IMR-90 (cell line): ENCODE results near the gene SLC13A1. TPM values are rescaled to one million over a fixed set of nuclear protein-coding genes. Genes with fewer than 3 reads are reported as not detected.

Experiments used
- ATAC-seq: fragments of 200-7000 bp; cut with Tn5 transposase; 2 replicates; pipeline ENCODE4 v1.9.1; 2020; ENCODE audit warnings: low read depth, mild to moderate bottlenecking, moderate library complexity
- BruUV-seq: library from RNA; stranded (reverse); fragments of 400-500 nt; replicated peaks from 2 replicates; lab custom pipeline; 2021; lab: Mats Ljungman, UMichigan
- CTCF ChIA-PET: fragments of 300-600 bp; formaldehyde crosslinking; extraction: SDS; loops from one replicate; lab custom pipeline; 2021; ENCODE audit warnings: antibody characterized with exemption; lab: Yijun Ruan, JAX
- POLR2A ChIA-PET: fragments of 300-600 bp; sonication (Branson Sonifier 250); formaldehyde crosslinking; loops from one replicate; lab custom pipeline; 2022; ENCODE audit warnings: antibody characterized with exemption; ENCODE audit not compliant: unreplicated experiment; lab: Charles Lee
- DNase-seq: peaks from one replicate; pipeline ENCODE4 v3.0.0; 2013
- H2AFZ ChIP-seq: replicated peaks from 2 replicates; pipeline ENCODE3; 2013; ENCODE audit warnings: low read length, mild to moderate bottlenecking; ENCODE audit not compliant: poor library complexity
- H2AK5ac ChIP-seq: 2 replicates; pipeline ENCODE4 v1.6.1; 2013; ENCODE audit warnings: low read depth, low read length, inconsistent platforms
- H2AK9ac ChIP-seq: replicated peaks from 2 replicates; pipeline ENCODE3; 2013; ENCODE audit warnings: mild to moderate bottlenecking, low read depth, low read length, moderate library complexity; ENCODE audit not compliant: poor library complexity
- H2BK120ac ChIP-seq: 2 replicates; pipeline ENCODE4 v1.6.1; 2013; ENCODE audit warnings: low read depth, low read length, inconsistent platforms
- H2BK15ac ChIP-seq: 3 replicates; pipeline ENCODE4 v1.6.1; 2013; ENCODE audit warnings: low read depth, low read length, inconsistent platforms
- H2BK20ac ChIP-seq: 2 replicates; pipeline ENCODE4 v1.6.1; 2013; ENCODE audit warnings: low read depth, mild to moderate bottlenecking, inconsistent platforms, low read length, moderate library complexity
- H2BK5ac ChIP-seq: 2 replicates; pipeline ENCODE4 v1.6.1; 2013; ENCODE audit warnings: mild to moderate bottlenecking, low read depth, low read length, inconsistent platforms; ENCODE audit not compliant: poor library complexity, severe bottlenecking
- H3K14ac ChIP-seq: replicated peaks from 2 replicates; pipeline ENCODE4 v1.6.1; 2013; ENCODE audit warnings: low read depth, low read length, inconsistent platforms
- H3K18ac ChIP-seq: 2 replicates; pipeline ENCODE4 v1.6.1; 2013; ENCODE audit warnings: low read depth, low read length, control low read depth
- H3K23ac ChIP-seq: 2 replicates; pipeline ENCODE4 v1.6.1; 2013; ENCODE audit warnings: low read depth, low read length, inconsistent platforms
- H3K27ac ChIP-seq: 2 replicates; pipeline ENCODE4 v1.5.1; 2013; ENCODE audit warnings: mild to moderate bottlenecking, control low read depth, low read length; ENCODE audit not compliant: insufficient read depth
- H3K27me3 ChIP-seq: 2 replicates; pipeline ENCODE4 v1.6.1; 2013; ENCODE audit warnings: low read length; ENCODE audit not compliant: control insufficient read depth, insufficient read depth
- H3K36me3 ChIP-seq: 2 replicates; pipeline ENCODE4 v1.6.1; 2013; ENCODE audit warnings: low read length, mixed read lengths; ENCODE audit not compliant: control insufficient read depth, insufficient read depth
- H3K4ac ChIP-seq: 2 replicates; pipeline ENCODE4 v1.6.1; 2013; ENCODE audit warnings: low read depth, low read length, inconsistent platforms
- H3K4me1 ChIP-seq: 2 replicates; pipeline ENCODE4 v1.6.1; 2013; ENCODE audit warnings: low read length, mixed read lengths; ENCODE audit not compliant: control insufficient read depth, insufficient read depth
- H3K4me2 ChIP-seq: 2 replicates; pipeline ENCODE4 v1.6.1; 2013; ENCODE audit warnings: low read depth, mild to moderate bottlenecking, control low read depth, low read length, moderate library complexity
- H3K4me3 ChIP-seq: 2 replicates; pipeline ENCODE4 v1.5.1; 2013; ENCODE audit warnings: low read depth, mild to moderate bottlenecking, control low read depth, low read length, moderate library complexity; ENCODE audit not compliant: insufficient read depth
- H3K56ac ChIP-seq: 2 replicates; pipeline ENCODE4 v1.6.1; 2013; ENCODE audit warnings: low read length, inconsistent platforms; ENCODE audit not compliant: insufficient read depth; ENCODE audit errors: extremely low read depth
- H3K79me1 ChIP-seq, 2 experiments: 2 replicates each; pipeline ENCODE4 v1.6.1; 2013; ENCODE audit warnings: low read length in 2 of 2, inconsistent platforms in 1 of 2, low read depth in 1 of 2
- H3K9ac ChIP-seq: 2 replicates; pipeline ENCODE4 v1.6.1; 2013; ENCODE audit warnings: low read depth, low read length, control low read depth
- H3K9me1 ChIP-seq: 2 replicates; pipeline ENCODE4 v1.6.1; 2013; ENCODE audit warnings: low read length, inconsistent platforms; ENCODE audit not compliant: insufficient read depth
- H3K9me3 ChIP-seq: 2 replicates; pipeline ENCODE4 v1.6.1; 2013; ENCODE audit warnings: low read length; ENCODE audit not compliant: control insufficient read depth, insufficient read depth
- H4K20me1 ChIP-seq: 2 replicates; pipeline ENCODE4 v1.6.1; 2013; ENCODE audit warnings: low read length, inconsistent platforms; ENCODE audit not compliant: insufficient read depth
- H4K5ac ChIP-seq: 2 replicates; pipeline ENCODE4 v1.6.1; 2013; ENCODE audit warnings: mild to moderate bottlenecking, low read depth, low read length, control low read depth
- H4K8ac ChIP-seq, 2 experiments: 2 replicates each; pipeline ENCODE4 v1.6.1; 2013; ENCODE audit warnings: low read depth in 2 of 2, low read length in 2 of 2, control low read depth in 1 of 2, inconsistent platforms in 1 of 2
- H4K91ac ChIP-seq: 2 replicates; pipeline ENCODE4 v1.6.1; 2013; ENCODE audit warnings: low read depth, low read length, inconsistent platforms; ENCODE audit not compliant: insufficient read depth
- BHLHE40 ChIP-seq: fragments of 150-350 bp; IDR thresholded peaks from 2 replicates; pipeline ENCODE4 v1.6.1; 2016; ENCODE audit warnings: mild to moderate bottlenecking, low read depth, low read length
- CHD1 ChIP-seq: IDR thresholded peaks from 2 replicates; pipeline ENCODE4 v1.6.1; 2012; ENCODE audit warnings: low read depth, low read length, improper control_type of control experiment
- MAZ ChIP-seq: IDR thresholded peaks from 2 replicates; pipeline ENCODE4 v1.6.1; 2012; ENCODE audit warnings: low read depth, mild to moderate bottlenecking, low read length, improper control_type of control experiment, moderate library complexity, borderline replicate concordance
- POLR2A ChIP-seq: IDR thresholded peaks from 2 replicates; pipeline ENCODE4 v1.6.1; 2012; ENCODE audit warnings: mild to moderate bottlenecking, low read depth, low read length
- RAD21 ChIP-seq: IDR thresholded peaks from 2 replicates; pipeline ENCODE4 v1.6.1; 2012; ENCODE audit warnings: low read length, improper control_type of control experiment
- RFX5 ChIP-seq: IDR thresholded peaks from 2 replicates; pipeline ENCODE4 v1.8.0; 2012; ENCODE audit warnings: low read depth, mild to moderate bottlenecking, low read length, moderate library complexity
- SMC3 ChIP-seq: fragments of 150-350 bp; IDR thresholded peaks from 2 replicates; pipeline ENCODE4 v1.6.1; 2016; ENCODE audit warnings: low read depth, mild to moderate bottlenecking, antibody characterized with exemption, low read length, moderate library complexity
- whole genome bisulfite sequencing, 2 experiments: methylation state at CpG; one replicate each; pipeline versions ENCODE4 v1.1.5 to v1.1.7; 2013; ENCODE audit warnings: missing lambda C conversion rate in 2 of 2; ENCODE audit not compliant: insufficient read length in 1 of 2; ENCODE audit errors: extremely low coverage in 2 of 2; 5-methylcytosine and 5-hydroxymethylcytosine counted together
- dilution Hi-C: fragments of 300-500 bp; cut with HindIII; formaldehyde crosslinking; loops from one replicate; pipeline ENCODE4 v1.14.3; 2018; ENCODE audit warnings: low sequenced_read_pairs; ENCODE audit not compliant: unreplicated experiment
- in situ Hi-C: fragments of 300-500 bp; cut with MboI; formaldehyde crosslinking; loops from 3 replicates; pipeline ENCODE4 v1.14.3; 2019; ENCODE audit warnings: low sequenced_read_pairs, inconsistent platforms, mixed read lengths
- intact Hi-C: fragments of 100-400 bp; cut with micrococcal nuclease; formaldehyde crosslinking; loops from 2 replicates; pipeline ENCODE4 v1.10.0; 2022
- polyA plus RNA-seq, 3 experiments: library from polyadenylated mRNA; depleted of rRNA; stranded (reverse); fragments of >200 nt; gene quantifications; 2 replicates each; pipeline ENCODE4 v1.2.3, GENCODE V29; 2012; ENCODE audit warnings: low replicate concordance in 1 of 3
- total RNA-seq: library from RNA; depleted of rRNA; stranded (reverse); fragments of >200 nt; gene quantifications from 2 replicates; pipeline ENCODE4 v1.2.3, GENCODE V29; 2012
- TF ChIP-seq, protein P1 (sequence below): conservative IDR thresholded peaks from 2 replicates; pipeline ENCODE4 v1.5.1; 2012; ENCODE audit warnings: mild to moderate bottlenecking, low read depth, low read length, improper control_type of control experiment

The SLC13A1 gene
- total and polyA plus RNA-seq, 2 of the 4 experiments (the other 2 are of a cell fraction): not detected

DNA sequence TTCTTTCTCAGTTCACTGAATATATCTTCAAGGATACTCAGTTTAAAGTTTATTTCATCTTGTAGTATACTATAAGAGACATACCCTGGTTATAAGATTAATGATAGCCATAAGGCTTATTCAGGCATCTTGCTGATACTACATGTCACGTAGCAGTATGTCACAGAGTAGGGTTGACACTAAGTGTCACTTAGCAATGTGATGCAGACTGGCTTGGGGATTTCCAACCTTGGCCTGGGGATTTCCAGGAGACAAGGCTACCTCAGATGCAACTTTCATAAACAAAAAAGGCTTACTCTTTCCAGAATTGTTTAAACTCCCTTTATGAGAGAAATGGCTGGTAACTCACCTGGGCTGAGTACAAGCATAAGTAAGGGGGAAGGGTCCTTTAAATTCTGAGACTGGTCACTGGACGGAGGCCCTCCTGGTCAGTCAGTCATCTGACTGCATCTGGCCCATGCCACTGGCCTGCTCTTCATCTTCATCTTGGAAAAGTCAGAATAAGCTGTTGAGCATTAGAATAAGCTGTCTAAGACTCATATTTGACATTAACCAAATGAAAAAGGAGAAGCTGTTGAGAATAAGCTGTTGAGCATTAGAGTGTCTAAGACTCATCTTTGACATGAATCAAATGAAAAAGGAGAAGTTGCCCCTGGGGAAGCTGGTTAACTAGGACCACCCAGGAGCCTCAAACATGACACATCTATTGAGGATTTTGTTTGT is 9.5 kb downstream of the SLC13A1 start:
- intact Hi-C loops (no loop called here), dilution Hi-C loops (no loop called here), in situ Hi-C loops (no loop called here)
- no peak for ATAC-seq
- Histone ChIP-seq H3K4me1 (no peaks in the 10 kb centered on the region), H3K9me1 (no peaks in the 10 kb centered on the region), H3K27ac (no peak overlapping the region), H3K14ac (no peak overlapping the region), H3K18ac (no peak overlapping the region), H2AK9ac (no peak overlapping the region), H2BK15ac (no peak overlapping the region), H2AK5ac (no peak overlapping the region), H3K56ac (no peak overlapping the region), H2AFZ (no peak overlapping the region), H4K91ac (no peak overlapping the region), H4K8ac (no peak overlapping the region), H3K36me3 (no peaks in the 10 kb centered on the region), H2BK20ac (no peak overlapping the region), H2BK5ac (no peak overlapping the region), H3K27me3 (no peaks in the 10 kb centered on the region), H4K5ac (no peak overlapping the region), H3K9me3 (peaks cover 2% of the 10 kb centered on the region; the same call in 1 of the 2 replicates), H2BK120ac (no peak overlapping the region), H3K9ac (no peak overlapping the region), H3K4ac (no peak overlapping the region), H4K20me1 (no peaks in the 10 kb centered on the region), H3K4me3 (no peak overlapping the region), H3K79me1 (no peaks in the 10 kb centered on the region), H3K23ac (no peak overlapping the region), H3K4me2 (no peak overlapping the region)
- WGBS, 2 experiments: no CpG with 5 or more reads among the region's 2 CpGs
- no TSS peak for BruUV-seq
- no peak for DNase-seq
- ChIA-PET POLR2A (no interaction called here), CTCF (no interaction called here)
- TF ChIP-seq RFX5 (no peak), SMC3 (no peak), POLR2A (no peak), RAD21 (no peak), MAZ (no peak), BHLHE40 (no peak), CHD1 (no peak)
- TF ChIP-seq, protein P1, sequence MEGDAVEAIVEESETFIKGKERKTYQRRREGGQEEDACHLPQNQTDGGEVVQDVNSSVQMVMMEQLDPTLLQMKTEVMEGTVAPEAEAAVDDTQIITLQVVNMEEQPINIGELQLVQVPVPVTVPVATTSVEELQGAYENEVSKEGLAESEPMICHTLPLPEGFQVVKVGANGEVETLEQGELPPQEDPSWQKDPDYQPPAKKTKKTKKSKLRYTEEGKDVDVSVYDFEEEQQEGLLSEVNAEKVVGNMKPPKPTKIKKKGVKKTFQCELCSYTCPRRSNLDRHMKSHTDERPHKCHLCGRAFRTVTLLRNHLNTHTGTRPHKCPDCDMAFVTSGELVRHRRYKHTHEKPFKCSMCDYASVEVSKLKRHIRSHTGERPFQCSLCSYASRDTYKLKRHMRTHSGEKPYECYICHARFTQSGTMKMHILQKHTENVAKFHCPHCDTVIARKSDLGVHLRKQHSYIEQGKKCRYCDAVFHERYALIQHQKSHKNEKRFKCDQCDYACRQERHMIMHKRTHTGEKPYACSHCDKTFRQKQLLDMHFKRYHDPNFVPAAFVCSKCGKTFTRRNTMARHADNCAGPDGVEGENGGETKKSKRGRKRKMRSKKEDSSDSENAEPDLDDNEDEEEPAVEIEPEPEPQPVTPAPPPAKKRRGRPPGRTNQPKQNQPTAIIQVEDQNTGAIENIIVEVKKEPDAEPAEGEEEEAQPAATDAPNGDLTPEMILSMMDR: no peak
